DMS153 treated with DMSO at 0.1 percent for 48 hours (cell line): Measurements from ENCODE around the gene PSENEN.
"Not testable (repeated sequence)": the region's sequence is repeated elsewhere in the genome, so short reads cannot be mapped to it uniquely, and the experiment has no call there.

Experiments
- DNase-seq: peaks from one replicate; lab custom pipeline; 2025; ENCODE audit not compliant: unreplicated experiment; lab: John Stamatoyannopoulos, UW

Gene PSENEN

DNA sequence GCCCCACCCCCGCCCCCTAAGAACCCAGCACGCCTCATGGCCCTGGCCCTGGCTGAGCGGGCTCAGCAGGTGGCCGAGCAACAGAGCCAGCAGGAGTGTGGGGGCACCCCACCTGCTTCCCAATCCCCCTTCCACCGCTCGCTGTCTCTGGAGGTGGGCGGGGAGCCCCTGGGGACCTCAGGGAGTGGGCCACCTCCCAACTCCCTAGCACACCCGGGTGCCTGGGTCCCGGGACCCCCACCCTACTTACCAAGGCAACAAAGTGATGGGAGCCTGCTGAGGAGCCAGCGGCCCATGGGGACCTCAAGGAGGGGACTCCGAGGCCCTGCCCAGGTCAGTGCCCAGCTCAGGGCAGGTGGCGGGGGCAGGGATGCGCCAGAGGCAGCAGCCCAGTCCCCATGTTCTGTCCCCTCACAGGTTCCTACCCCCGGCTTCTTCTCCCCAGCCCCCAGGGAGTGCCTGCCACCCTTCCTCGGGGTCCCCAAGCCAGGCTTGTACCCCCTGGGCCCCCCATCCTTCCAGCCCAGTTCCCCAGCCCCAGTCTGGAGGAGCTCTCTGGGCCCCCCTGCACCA lies 41.9 kb downstream of the PSENEN start:
- no peak for DNase-seq

DNA sequence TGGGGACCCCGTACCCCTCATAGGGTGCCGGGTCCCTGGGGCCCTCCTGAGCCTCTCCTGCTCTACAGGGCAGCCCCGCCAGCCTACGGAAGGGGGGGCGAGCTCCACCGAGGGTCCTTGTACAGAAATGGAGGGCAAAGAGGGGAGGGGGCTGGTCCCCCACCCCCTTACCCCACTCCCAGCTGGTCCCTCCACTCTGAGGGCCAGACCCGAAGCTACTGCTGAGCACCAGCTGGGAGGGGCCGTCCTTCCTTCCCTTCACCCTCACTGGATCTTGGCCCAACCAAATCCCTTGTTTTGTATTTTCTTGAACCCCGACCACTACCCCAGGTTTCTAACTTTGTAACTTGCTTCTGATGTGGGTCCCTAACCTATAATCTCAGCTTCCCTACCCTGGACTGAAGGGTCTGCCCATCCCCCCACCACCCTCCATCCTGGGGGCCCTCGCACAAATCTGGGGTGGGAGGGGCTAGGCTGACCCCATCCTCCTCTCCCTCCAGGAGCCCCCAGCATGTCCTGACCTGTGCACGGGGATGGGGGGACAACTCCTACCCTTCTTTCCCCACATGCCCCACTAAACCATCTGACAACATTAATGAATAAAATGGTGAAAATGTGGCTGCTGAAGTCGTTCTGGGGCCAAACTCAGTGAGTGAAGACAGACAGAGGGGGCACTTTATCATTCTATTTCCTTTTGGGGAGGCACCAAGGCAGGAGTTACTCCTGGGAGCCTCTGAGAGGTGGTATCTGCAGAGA lies 42.9 kb downstream of the PSENEN start:
- DNase-seq, result no peak

DNA sequence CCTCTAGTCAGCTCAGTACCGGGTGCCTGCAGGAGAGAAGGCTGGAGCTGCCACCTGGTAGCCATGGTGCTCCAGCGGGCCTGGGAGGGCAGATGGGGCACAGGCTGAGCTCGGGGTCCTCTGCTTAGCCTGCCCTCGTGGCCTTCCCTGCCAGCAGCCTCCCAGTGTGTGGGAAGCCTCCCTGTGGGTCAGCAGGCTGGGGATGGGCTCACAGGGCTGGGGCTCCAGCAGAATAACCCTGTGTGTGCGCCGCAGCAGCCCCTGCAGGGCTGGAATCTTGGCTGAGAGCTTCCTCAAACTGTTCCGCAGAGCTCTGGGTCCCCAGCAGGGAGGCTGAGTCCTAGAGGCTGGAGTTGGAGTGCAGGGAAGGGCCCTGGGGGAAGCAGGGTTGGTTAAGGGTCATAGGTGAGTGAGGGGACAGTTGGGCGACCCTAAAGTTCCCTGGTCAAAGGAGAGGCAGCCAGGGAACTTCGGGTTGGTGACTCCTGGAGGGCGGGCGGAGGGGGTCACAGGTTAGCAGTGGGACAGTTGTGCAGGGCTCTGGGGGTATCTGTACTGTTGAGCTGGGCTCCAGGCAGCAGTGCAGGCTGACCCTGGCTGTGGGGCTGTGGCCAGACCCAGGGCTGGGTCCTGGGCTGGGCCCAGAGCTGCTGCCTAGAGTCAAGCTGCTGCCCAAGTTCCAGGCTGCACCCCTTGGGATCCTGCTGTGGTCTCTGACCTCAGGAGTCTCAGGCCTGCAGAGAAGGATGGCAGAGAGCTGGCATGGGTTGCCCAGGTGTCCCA lies 43.9 kb downstream of the PSENEN start:
- DNase-seq, result no peak

DNA sequence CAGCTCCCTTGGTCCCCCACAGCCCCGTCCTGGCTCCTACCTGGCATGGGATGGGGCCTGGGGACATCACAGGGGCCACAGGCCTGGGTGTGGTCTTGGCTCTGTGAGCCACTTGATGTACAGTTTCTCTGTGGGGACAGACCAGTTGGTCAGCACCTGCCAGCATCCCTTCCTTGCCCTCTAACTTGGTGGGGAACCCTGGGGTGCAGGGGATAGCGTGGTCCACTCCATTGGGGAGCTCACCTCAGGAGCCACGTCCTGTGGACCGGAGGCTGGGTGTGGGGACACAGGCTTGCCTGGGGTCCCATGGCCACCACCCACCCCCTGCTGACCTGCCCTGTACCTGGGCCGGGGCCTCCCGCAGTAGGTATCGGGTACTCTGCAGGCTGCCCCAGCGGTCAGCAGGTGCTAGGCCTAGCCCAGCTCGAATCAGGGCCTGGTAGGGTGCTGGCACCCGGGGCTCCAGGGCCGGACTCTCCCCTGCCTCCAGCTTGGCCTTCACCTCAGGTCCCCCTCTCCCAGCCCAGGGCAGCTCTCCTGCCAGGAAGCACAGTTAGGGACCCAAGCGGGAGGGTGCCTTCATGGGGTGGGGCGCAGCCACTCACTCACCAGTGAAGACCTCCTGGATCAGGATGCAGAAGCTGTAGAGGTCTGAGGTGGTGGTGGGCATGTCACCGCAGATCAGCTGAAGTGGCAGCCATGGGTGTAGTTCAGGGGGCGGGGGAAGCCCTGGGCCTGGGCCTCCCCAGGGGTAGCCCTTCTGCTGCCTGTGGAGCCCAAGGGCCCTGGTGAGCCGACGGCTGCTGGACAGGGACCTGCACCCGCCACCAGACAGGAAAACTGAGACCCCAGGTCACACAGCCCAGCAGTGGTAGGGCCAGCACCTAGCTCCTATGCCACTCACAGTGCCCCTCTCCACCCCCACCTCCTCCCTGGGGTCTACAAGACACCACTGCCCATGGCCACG lies 44.8 kb downstream of the PSENEN start:
- DNase-seq, result no peak

DNA sequence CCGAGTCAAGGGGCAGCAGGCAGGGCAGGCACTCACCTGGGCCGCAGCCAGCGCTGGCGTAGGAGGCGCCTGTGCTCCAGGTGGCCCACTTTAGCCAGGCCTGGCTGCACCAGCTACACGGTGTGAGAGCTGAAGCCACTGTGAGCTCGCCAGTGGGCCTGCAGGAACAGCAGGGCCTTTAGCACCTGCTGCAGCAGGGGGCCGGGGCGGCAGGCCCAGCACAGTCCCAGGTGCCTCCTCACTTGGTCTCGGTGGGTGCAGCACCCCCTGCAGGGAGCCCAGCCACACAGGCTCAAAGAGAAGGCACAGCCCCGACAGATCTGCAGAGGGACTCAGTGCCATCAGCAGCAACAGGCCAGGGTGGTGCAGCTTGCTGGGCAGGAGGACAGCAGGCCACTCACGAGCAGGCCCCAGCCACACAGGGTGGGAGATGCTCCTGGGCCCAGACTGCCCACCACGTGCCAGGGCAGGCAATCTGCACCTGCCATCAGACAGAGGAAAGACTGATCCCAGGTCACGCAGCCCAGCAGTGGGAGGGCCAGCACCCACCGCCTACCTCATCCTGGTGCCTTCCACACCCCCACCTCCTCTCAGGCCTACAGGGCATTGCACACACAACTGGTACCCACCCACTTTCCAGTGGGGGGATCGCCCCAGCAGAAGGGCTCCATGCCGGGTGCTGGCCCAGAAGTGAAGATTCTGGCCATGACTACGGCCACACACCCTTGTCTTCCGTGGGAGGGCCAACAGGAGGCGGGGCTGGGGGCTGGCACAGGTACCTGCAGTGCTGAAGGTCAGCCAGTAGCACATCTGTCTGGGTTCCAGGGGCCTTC lies 45.7 kb downstream of the PSENEN start:
- no peak for DNase-seq

DNA sequence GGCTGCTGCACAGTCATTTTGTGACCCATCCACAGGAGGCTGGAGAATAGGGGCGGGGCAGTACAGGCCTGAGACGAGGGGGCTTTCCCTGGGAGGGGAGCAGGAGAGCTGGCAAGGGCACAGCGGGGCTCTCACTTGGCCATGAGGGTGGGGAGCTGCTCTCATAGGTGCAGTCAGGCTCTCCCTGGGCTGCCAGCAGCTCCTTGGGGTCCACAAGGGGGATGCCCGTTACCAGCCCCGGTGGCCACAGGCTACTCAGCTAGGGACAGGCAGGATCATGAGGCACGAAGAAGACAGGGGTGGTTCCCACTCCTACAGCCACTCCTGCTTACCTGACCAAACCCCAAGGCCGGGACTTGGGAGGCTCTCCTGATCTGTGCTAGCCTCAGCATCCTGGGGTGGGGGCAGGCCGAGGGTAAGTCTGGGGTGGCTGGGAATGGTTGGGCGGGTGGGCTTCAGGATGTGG lies 46.4 kb downstream of the PSENEN start:
- no peak for DNase-seq

DNA sequence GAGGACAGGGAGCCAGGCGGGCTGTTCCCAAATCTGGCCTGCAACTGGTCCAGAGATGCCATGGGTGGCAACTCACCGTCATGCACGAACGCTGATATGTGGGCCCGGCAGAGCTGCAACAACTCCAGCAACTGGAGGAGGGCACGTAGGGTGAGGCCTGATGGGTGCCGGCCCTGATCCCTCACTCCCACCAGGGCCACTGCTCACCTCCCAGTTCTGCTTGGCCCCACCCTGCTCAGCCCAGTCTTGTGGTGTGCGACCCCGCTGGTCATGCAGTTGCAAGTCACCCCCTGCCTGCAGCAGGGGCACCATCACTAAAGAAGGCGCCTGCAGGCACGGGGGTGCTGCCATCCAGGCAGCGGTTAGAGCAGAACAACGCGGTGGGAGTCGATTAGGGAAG lies 46.9 kb downstream of the PSENEN start:
- no peak for DNase-seq

DNA sequence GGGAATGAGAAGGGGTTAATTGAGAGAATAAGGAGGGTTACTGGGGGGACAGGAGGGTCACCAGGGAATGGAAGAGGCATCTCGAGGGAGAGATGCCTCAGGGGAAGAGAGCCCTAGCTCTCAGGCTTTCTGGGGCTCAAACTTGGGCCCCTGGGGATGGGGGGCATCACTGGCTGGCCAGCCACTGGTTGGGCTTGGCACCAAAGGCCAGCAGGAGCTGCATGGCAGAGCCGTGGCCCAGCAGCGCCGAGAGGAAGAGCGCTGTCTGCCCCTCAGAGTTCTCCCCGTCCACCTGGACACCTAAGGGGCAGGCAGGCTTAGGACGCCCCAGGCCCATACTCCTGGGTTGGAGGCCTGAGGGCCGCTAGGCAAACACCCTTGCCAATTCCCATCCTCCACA lies 47.4 kb downstream of the PSENEN start:
- no peak for DNase-seq

DNA sequence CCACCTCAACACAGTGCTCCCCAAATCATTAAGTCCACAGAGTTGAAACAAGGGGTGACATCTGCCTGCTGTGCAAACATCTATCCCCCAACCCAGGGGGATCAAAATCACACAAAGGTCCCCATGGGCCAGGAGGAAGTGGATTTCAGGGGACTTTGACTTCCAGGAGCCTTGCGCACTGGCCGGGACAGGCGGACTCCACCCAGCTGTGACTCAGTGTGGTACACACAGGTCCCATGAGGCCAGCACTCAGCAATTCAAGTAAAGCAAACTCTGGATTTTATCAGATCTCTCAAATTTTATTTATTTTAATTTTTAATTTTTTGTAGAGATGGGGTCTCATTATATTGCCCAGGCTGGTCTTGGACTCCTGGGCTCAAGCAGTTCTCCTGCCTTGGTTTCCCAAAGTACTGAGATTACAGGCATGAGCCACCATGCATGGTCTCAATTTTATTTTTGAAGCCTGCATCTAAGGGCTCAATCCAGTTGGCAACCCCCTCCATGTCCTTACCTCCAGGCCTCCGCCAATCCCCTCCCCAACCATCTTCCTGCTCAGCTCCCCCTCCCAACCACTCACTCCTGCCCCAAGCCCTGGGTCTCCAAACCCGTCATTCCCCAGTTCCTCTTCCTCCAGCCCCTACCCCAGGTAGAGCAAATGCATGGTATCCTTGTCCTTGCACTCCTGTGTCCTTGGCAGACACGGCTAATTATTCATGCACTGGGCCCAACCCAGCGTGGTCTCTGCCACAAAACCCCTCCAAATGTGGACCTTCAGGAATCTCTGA lies 48.1 kb downstream of the PSENEN start:
- no peak for DNase-seq

DNA sequence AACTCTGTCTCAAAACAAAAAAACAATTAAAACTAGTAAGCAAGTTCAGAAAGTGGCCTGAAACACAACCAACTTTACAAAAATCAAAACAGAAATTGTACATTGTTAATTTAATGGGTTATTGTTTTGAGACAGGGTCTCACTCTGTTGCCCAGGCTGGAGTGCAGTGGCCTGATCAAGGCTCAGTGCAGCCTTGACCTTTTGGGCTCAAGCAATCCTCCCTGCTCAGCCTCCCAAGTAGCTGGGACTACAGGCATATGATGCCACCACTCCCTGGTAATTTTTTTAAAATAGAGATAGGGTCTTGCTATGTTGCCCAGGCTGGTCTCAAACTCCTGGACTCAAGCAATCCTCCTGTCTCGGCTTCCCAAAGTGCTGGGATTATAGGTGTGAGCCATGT lies 50.1 kb downstream of the PSENEN start:
- not testable (repeated sequence) for DNase-seq
